Psoas muscle (tissue), 8 donors: ENCODE data around the gene THAP7. TPM values are rescaled to one million over a fixed set of nuclear protein-coding genes. Genes with fewer than 3 reads are reported as not detected.

Experiments used
- ATAC-seq, 4 donors: fragments of 200-7000 bp; cut with Tn5 transposase; one replicate each; pipeline ENCODE4 v1.9.1; 2020; ENCODE audit warnings: moderate library complexity in 3 of 4, mild to moderate bottlenecking in 2 of 4
- DNase-seq, 2 donors: peaks; one replicate each; pipeline ENCODE4 v3.0.0-alpha.2; 2020
- H3K27ac ChIP-seq: fragments of 200-600 bp; one replicate; pipeline ENCODE4 v1.8.0; 2022
- H3K27me3 ChIP-seq, 3 donors: fragments of 200-600 bp in 1 of 3; one replicate each; pipeline versions ENCODE4 v1.6.1 to v1.8.0; 2013 to 2022; ENCODE audit warnings: low read length in 2 of 3, mild to moderate bottlenecking in 2 of 3, moderate library complexity in 1 of 3; ENCODE audit not compliant: insufficient read depth in 3 of 3
- H3K36me3 ChIP-seq, 2 donors: fragments of 200-600 bp in 1 of 2; one replicate each; pipeline versions ENCODE4 v1.6.1 to v1.8.0; 2013 to 2022; ENCODE audit warnings: low read depth in 1 of 2, mild to moderate bottlenecking in 1 of 2, moderate library complexity in 1 of 2; ENCODE audit not compliant: insufficient read depth in 1 of 2
- H3K4me1 ChIP-seq: fragments of 200-600 bp; one replicate; pipeline ENCODE4 v1.8.0; 2022
- H3K4me3 ChIP-seq: fragments of 200-600 bp; one replicate; pipeline ENCODE4 v1.8.0; 2022; ENCODE audit warnings: mild to moderate bottlenecking
- H3K9me3 ChIP-seq: fragments of 200-600 bp; one replicate; pipeline ENCODE4 v1.8.0; 2022
- WGBS, 3 donors: extraction: QIAGEN DNeasy Blood & Tissue Kit; methylation state at CpG; one replicate each; pipeline versions ENCODE4 v1.1.6 to v1.1.7; 2013; 5-methylcytosine and 5-hydroxymethylcytosine counted together
- intact Hi-C, 2 donors: fragments of 100-400 bp; cut with DNase I; formaldehyde crosslinking; loops; one replicate each; pipeline versions ENCODE4 v1.11.0 to v1.14.2; 2022
- polyA plus RNA-seq, 3 donors: library from polyadenylated mRNA; stranded (reverse); fragments of 200-250 nt; gene quantifications; one replicate each; pipeline ENCODE4 v1.2.3, GENCODE V29; 2013
- total RNA-seq, 4 donors: library from RNA; stranded (reverse); fragmentation: NEBNext Ultra II Directional in 2 of 4; extraction: Animal tissue kit (Norgen Biotek cat#: 25700) in 2 of 4; gene quantifications; one replicate each; pipeline versions ENCODE4 v1.2.1 to v1.2.4, GENCODE V29; 2021 to 2023
- TF ChIP-seq, protein P1 (sequence below): fragments of 200-600 bp; IDR thresholded peaks from one replicate; pipeline ENCODE4 v1.8.0; 2022; ENCODE audit warnings: antibody characterized with exemption
- donor health status: healthy with polysubstance abuse.
- donor health status: DM: no; HTN: no; CAD: no; lungs with moderate emphysema.
- donor health status: Bipolar disorder and iron deficiency.
- donor health status: healthy.
- donor health status: DM: yes; HTN: yes; CAD: no.
- donor health status: DM: no; HTN: no; CAD: no.
- donor health status: DM: no; HTN: no; CAD: no.
- donor health status: DM: yes; HTN: yes; CAD: no.

THAP7 gene
- total and polyA plus RNA-seq, 7 donors: 25.2 to 67.5 (median 39.2) TPM

DNA sequence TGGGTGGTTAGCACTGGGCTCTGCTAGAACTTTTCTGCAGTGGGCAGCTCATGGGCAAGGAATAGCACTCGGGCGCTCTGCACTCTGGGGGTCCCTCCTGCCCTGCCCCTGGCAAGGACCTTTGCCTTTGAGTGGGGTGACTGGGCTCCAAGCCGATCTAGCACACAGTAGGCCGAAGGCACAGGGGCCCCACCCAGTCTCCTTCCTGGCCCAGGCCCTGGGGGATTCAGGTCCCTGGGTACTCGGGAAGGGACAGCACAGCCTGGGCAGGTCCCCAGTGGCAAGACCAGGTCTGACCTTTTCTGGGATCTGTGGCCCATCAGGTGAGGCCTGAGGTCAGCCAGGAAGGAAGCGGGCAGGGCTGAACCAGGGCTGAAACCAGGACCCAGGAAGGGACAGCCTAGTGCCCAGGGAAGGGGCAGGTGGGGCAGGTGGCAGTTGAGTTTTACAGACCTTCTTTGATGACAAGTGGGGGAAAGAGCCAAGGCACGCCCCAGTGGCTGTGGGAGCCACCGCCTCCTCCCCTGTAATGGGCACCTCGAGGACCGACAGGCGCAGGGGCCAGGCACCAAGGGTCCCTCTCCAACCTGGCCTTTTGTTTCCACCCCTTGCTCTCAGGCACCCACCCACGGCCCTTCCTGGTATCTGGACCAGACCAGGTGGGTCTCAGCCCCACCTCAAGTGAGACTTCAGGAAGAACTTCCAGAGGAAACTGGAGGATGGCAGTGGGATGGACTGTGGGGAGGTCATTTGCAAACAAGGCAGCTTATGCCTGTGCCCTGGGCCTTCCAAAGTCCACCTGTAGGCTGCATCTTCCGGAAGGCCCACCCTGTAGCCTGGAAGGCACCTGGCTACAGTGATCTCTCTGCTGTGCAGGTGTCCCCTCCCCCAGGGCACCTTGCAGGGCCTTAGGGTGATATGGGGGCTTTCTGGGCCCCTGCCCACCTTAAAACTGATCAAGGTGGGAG, 35.7 kb downstream of the THAP7 start:
- WGBS, 3 donors: 86 to 90% (median 89%) methylated on average over 12 to 13 of the region's 13 CpGs
- Histone ChIP-seq H3K36me3 (no peaks in the 10 kb centered on the region), H3K27me3 (peaks cover 0 to 14% (median 7%) of the 10 kb centered on the region in 3 donors), H3K27ac (no peak overlapping the region), H3K4me1 (no peaks in the 10 kb centered on the region), H3K4me3 (no peak overlapping the region), H3K9me3 (no peaks in the 10 kb centered on the region)
- TF ChIP-seq, protein P1, sequence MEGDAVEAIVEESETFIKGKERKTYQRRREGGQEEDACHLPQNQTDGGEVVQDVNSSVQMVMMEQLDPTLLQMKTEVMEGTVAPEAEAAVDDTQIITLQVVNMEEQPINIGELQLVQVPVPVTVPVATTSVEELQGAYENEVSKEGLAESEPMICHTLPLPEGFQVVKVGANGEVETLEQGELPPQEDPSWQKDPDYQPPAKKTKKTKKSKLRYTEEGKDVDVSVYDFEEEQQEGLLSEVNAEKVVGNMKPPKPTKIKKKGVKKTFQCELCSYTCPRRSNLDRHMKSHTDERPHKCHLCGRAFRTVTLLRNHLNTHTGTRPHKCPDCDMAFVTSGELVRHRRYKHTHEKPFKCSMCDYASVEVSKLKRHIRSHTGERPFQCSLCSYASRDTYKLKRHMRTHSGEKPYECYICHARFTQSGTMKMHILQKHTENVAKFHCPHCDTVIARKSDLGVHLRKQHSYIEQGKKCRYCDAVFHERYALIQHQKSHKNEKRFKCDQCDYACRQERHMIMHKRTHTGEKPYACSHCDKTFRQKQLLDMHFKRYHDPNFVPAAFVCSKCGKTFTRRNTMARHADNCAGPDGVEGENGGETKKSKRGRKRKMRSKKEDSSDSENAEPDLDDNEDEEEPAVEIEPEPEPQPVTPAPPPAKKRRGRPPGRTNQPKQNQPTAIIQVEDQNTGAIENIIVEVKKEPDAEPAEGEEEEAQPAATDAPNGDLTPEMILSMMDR: no peak
- ATAC-seq (no peak), DNase-seq (no peak)
- intact Hi-C loops: no loop called here

DNA sequence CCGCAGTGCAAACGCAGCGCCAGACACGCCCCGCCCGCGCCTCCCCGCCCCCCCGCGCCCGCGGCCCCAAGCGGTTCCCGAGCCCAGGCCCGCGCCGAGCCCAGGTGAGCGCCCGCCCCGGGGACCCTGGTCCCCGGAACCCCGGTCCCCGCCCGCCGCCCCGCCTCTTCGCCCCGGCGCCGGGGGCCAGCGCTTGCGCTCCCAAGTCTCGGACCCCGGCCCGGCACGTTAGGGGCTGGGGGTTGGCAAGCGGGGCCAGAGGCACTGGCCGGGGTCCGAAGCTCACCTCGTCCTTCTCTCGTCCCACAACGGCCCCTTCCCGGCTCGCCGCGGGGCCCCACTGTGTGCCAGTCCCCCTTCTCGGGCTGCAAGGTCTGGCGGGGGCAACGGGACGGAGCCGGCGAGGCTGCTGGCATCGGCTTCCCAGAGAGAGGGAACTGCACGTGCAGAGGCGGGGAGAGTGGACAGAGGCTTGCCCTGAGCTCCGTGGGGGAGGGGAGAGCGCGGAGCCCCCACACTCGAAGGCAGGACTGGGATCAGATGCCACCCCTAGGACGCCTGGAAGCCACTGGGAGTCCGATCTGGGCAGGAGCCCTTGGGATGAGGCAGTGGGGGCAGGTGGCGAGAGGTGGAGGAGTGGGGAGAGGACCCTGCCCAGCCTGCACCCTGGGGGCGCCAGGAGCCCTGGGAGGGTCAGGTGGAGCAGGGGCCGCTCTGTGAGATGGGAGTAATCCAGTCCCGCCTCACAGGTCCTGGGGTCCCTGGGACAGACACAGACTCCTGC, 36.6 kb downstream of the THAP7 start:
- Histone ChIP-seq H3K4me1 (no peaks in the 10 kb centered on the region), H3K36me3 (no peaks in the 10 kb centered on the region), H3K27me3 (peaks cover 0 to 14% (median 7%) of the 10 kb centered on the region in 3 donors), H3K4me3 (peak overlapping the region; percentile 56), H3K9me3 (no peaks in the 10 kb centered on the region), H3K27ac (no peak overlapping the region)
- DNase-seq (peak; percentile 19 to 50), ATAC-seq (peak in 2 of 4 donors; percentile 12 to 16)
- TF ChIP-seq, protein P1: no peak
- 9 to 15% (median 13%) methylated on average over 40 to 65 of the region's 65 CpGs for WGBS, 3 donors
- intact Hi-C loops: no loop called here

DNA sequence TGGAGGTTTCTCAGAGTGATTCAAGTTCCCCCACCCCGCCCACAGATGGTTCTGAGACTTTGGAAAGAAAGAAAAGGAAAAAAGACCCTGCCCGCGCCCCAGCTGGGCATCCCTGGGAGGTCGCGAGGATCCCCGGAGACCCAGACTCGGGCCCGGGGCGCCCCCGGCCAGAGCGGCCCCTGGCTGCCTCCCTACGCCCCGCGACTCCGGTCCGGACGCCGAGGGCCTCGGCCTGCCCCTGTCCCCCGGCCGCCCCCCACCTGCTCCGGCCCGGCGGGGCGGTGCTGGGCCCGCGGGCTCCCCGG, 37.2 kb downstream of the THAP7 start:
- 2 to 6% (median 3%) methylated on average over 14 to 28 of the region's 28 CpGs for WGBS, 3 donors
- H3K27ac ChIP-seq: no peak overlapping the region
- no peaks in the 10 kb centered on the region for H3K36me3 ChIP-seq
- TF ChIP-seq, protein P1: no peak
- H3K4me3 ChIP-seq: peak overlapping the region; percentile 56
- ATAC-seq: no peak
- H3K9me3 ChIP-seq: no peaks in the 10 kb centered on the region
- H3K4me1 ChIP-seq: no peaks in the 10 kb centered on the region
- peak in 1 of 2 donors; percentile 19 for DNase-seq
- H3K27me3 ChIP-seq: peaks cover 0 to 14% (median 7%) of the 10 kb centered on the region in 3 donors
- intact Hi-C loops: no loop called here

DNA sequence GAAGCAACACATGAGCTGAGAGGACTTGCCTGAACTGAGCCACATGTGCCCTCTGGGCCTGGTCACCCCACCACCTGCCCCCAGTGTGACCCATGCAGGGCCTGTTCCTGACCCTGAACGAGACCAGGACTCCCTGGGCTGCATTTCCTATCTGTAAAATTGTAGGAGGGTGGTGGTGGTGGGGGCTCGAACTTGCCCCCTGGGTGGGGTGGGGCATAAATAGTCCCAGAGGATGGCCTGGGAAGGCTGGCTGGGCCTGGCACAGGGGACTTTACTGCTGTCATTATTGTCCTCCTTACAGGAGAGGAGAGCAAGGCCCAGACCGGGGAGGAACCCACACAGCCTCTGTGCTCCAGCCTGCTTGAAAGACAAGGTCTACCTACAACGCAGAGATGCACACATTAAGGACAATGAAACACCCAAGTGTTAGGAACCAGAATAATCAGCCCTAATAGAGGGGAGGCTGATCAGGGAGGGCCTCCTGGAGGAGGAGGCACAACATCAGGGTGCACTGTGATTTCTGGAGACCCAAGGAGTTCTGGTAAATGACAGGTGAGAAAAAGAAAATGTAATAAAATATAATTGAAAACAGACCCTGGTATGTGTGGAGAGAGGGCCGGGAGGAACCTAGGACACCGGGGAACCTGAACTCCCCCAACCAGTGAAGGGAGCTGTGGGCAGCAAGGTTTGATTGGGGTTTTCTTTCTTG, 37.7 kb downstream of the THAP7 start:
- H3K27me3 ChIP-seq: peaks cover 0 to 14% (median 7%) of the 10 kb centered on the region in 3 donors
- peak in 1 of 2 donors; percentile 44 for DNase-seq

More for the DNA sequence above, 37.7 kb downstream of the THAP7 start:
- no peak for ATAC-seq
- WGBS, 3 donors: 59 to 64% (median 60%) methylated on average over 6 of the region's 6 CpGs
- Histone ChIP-seq H3K4me3 (peak overlapping the region; percentile 56), H3K36me3 (no peaks in the 10 kb centered on the region), H3K4me1 (no peaks in the 10 kb centered on the region), H3K27ac (no peak overlapping the region), H3K9me3 (no peaks in the 10 kb centered on the region)
- TF ChIP-seq, protein P1: no peak
- intact Hi-C loops: no loop called here
